ENCODE measurements around the gene RPSA. TPM values are rescaled to one million over a fixed set of nuclear protein-coding genes. Genes with fewer than 3 reads are reported as not detected.

RPSA gene
- total RNA-seq, 2 donors from 2014 or later, result 1,584 to 1,777 TPM

GRCh38 chr3:39407773-39408492 lies 1.4 kb downstream of the RPSA start:
- Histone ChIP-seq H3K27me3 (ENCODE audit: control insufficient read depth, insufficient read depth, low read length, poor library complexity, severe bottlenecking) (no peaks in the 10 kb centered on the region), H3K4me1 (ENCODE audit: control insufficient read depth, insufficient read depth, low read length) (peaks cover 7% of the 10 kb centered on the region), H3K9me3 (ENCODE audit: control insufficient read depth, low read length) (no peaks in the 10 kb centered on the region), H3K4me3 (ENCODE audit: low read length) (peak overlapping the region; percentile 90), H3K36me3 (ENCODE audit: control insufficient read depth, insufficient read depth, low read length) (peaks cover 60% of the 10 kb centered on the region), H3K9ac (ENCODE audit: extremely low read depth, low read length, poor library complexity, severe bottlenecking) (peak overlapping the region; percentile 94), H3K27ac (ENCODE audit: low read depth, low read length) (no peak overlapping the region)
- TF ChIP-seq, protein P1, sequence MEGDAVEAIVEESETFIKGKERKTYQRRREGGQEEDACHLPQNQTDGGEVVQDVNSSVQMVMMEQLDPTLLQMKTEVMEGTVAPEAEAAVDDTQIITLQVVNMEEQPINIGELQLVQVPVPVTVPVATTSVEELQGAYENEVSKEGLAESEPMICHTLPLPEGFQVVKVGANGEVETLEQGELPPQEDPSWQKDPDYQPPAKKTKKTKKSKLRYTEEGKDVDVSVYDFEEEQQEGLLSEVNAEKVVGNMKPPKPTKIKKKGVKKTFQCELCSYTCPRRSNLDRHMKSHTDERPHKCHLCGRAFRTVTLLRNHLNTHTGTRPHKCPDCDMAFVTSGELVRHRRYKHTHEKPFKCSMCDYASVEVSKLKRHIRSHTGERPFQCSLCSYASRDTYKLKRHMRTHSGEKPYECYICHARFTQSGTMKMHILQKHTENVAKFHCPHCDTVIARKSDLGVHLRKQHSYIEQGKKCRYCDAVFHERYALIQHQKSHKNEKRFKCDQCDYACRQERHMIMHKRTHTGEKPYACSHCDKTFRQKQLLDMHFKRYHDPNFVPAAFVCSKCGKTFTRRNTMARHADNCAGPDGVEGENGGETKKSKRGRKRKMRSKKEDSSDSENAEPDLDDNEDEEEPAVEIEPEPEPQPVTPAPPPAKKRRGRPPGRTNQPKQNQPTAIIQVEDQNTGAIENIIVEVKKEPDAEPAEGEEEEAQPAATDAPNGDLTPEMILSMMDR (conservative IDR thresholded peaks at IDR 0.05), result no peak
- no peaks in the 10 kb centered on the region for H3K9me3 Mint-ChIP-seq
- H3K36me3 Mint-ChIP-seq (ENCODE audit: low read depth), result peaks cover 59% of the 10 kb centered on the region
- 70 to 100% methylated on average over 3 to 6 of the region's 6 CpGs for WGBS, 2 experiments (ENCODE audit: insufficient coverage in 1 of 2, insufficient read length in 1 of 2)
- peak overlapping the region; percentile 90 for H3K27ac Mint-ChIP-seq
- H3K4me3 Mint-ChIP-seq, result peak overlapping the region; percentile 78
- no peak for DNase-seq
- H3K4me1 Mint-ChIP-seq, result peaks cover 23% of the 10 kb centered on the region
- no peaks in the 10 kb centered on the region for H3K27me3 Mint-ChIP-seq (ENCODE audit: insufficient read depth)

DNA sequence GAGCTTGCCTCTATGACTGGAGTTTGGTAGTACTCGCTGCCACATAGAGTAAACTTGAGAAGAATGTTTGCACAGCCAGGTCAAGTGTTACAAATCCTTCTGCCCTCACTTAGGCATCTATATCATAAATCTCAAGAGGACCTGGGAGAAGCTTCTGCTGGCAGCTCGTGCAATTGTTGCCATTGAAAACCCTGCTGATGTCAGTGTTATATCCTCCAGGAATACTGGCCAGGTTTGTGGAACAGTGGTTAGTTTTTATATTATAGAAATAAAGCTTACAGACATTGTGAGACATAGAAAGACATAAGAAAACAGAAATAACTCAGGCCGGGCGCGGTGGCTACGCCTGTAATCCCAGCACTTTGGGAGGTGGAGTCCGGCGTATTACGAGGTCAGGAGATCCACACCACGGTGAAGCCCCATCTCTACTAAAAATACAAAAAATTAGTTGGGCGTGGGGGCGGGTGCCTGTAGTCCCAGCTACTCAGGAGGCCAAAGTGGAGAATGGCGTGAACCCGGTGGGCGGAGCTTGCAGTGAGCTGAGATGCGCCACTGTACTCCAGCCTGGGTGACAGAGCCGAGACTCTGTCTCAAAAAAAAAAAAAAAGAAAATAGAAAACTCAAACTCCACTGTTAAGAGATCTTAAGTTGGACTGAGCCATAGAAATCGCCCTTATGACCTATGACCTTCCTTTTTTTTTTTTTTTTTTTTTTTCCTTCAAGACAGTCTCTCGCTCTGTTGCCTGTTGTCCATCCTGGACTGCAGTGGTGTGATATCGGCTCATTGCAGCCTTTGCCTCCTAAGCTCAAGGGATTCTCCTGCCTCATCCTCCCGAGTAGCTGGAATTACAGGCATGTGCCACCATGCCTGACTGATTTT lies 2.2 kb downstream of the RPSA start:
- Histone ChIP-seq H3K27me3 (ENCODE audit: control insufficient read depth, insufficient read depth, low read length, poor library complexity, severe bottlenecking) (no peaks in the 10 kb centered on the region), H3K36me3 (ENCODE audit: control insufficient read depth, insufficient read depth, low read length) (peaks cover 68% of the 10 kb centered on the region), H3K9ac (ENCODE audit: extremely low read depth, low read length, poor library complexity, severe bottlenecking) (peak overlapping the region; percentile 94), H3K4me3 (ENCODE audit: low read length) (peak overlapping the region; percentile 90), H3K4me1 (ENCODE audit: control insufficient read depth, insufficient read depth, low read length) (peaks cover 7% of the 10 kb centered on the region), H3K9me3 (ENCODE audit: control insufficient read depth, low read length) (no peaks in the 10 kb centered on the region), H3K27ac (ENCODE audit: low read depth, low read length) (no peak overlapping the region)
- Mint-ChIP-seq H3K36me3 (ENCODE audit: low read depth) (peaks cover 67% of the 10 kb centered on the region), H3K4me1 (peaks cover 23% of the 10 kb centered on the region), H3K4me3 (peak overlapping the region; percentile 78), H3K27ac (peak overlapping the region; percentile 88), H3K9me3 (no peaks in the 10 kb centered on the region), H3K27me3 (ENCODE audit: insufficient read depth) (no peaks in the 10 kb centered on the region)
- TF ChIP-seq, protein P1 (conservative IDR thresholded peaks at IDR 0.05), result no peak
- no peak for DNase-seq
- WGBS, 2 experiments (ENCODE audit: insufficient coverage in 1 of 2, insufficient read length in 1 of 2), result 91 to 95% methylated on average over 13 to 21 of the region's 21 CpGs

DNA sequence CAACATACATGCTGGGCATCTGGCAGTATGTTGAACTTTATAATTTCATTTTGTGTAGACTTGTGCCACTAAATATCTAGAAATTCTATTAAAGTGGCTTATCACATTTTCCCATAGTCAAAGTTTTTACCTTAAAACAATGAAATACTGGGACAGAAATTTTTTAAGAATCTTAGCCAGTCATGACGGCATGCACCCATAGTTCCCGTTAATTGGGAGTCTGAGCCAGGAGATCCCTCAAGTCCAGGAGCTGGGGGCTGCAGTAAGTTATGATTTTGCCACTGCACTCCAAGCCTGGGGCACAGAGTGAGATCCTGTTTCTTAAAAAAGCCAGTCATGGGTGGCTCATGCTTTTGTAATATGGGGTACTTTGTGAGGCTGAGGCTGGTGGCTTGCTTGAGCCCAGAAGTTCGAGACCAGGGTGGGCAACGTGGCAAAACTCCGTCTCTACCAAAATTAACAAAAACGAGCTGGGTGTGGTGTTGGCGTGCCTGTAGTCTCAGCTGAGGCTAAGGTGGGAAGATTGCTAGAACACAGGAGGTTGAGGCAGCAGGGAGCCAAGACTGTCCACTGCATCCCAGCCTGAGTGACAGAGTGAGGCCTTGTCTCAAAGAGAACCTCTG lies 3.1 kb downstream of the RPSA start:
- WGBS, 2 experiments (ENCODE audit: insufficient coverage in 1 of 2, insufficient read length in 1 of 2), result 93% methylated on average over 4 to 7 of the region's 7 CpGs

More for the DNA sequence above, 3.1 kb downstream of the RPSA start:
- Mint-ChIP-seq H3K36me3 (ENCODE audit: low read depth) (peaks cover 69% of the 10 kb centered on the region), H3K4me3 (peak overlapping the region; percentile 78), H3K27ac (peak overlapping the region; percentile 88), H3K9me3 (no peaks in the 10 kb centered on the region), H3K27me3 (ENCODE audit: insufficient read depth) (no peaks in the 10 kb centered on the region), H3K4me1 (peaks cover 19% of the 10 kb centered on the region)
- TF ChIP-seq, protein P1 (conservative IDR thresholded peaks at IDR 0.05), result no peak
- H3K4me1 ChIP-seq (ENCODE audit: control insufficient read depth, insufficient read depth, low read length), result peaks cover 7% of the 10 kb centered on the region
- no peaks in the 10 kb centered on the region for H3K27me3 ChIP-seq (ENCODE audit: control insufficient read depth, insufficient read depth, low read length, poor library complexity, severe bottlenecking)
- H3K36me3 ChIP-seq (ENCODE audit: control insufficient read depth, insufficient read depth, low read length), result peaks cover 71% of the 10 kb centered on the region
- H3K9ac ChIP-seq (ENCODE audit: extremely low read depth, low read length, poor library complexity, severe bottlenecking), result peak overlapping the region; percentile 54
- no peak for DNase-seq
- H3K4me3 ChIP-seq (ENCODE audit: low read length), result peak overlapping the region; percentile 66
- H3K9me3 ChIP-seq (ENCODE audit: control insufficient read depth, low read length), result no peaks in the 10 kb centered on the region
- H3K27ac ChIP-seq (ENCODE audit: low read depth, low read length), result no peak overlapping the region
